Raji (cell line): ENCODE measurements around the gene INPP5F.

Experiments
- POLR2A ChIP-seq: IDR thresholded peaks from 2 replicates; pipeline ENCODE4 v1.6.1; 2011; ENCODE audit warnings: low read depth, low read length, control low read depth; ENCODE audit not compliant: insufficient read depth

Gene INPP5F

GRCh38 chr10:119775529-119775928, 49.7 kb downstream of the INPP5F start:
- TF ChIP-seq POLR2A: no peak

- TF ChIP-seq POLR2A: no peak
Measured at GRCh38 chr10:119776536-119776935, 50.7 kb downstream of the INPP5F start.

- TF ChIP-seq POLR2A: no peak
Measured at GRCh38 chr10:119777686-119778085, 51.8 kb downstream of the INPP5F start.

- TF ChIP-seq POLR2A: no peak
Measured at GRCh38 chr10:119778776-119779445, 53.1 kb downstream of the INPP5F start.

GRCh38 chr10:119780879-119781480, 55.1 kb downstream of the INPP5F start:
- no peak for TF ChIP-seq POLR2A

- no peak for TF ChIP-seq POLR2A
Measured at GRCh38 chr10:119781498-119781897, 55.6 kb downstream of the INPP5F start.

- TF ChIP-seq POLR2A: no peak
Measured at GRCh38 chr10:119782981-119783664, 57.3 kb downstream of the INPP5F start.

- no peak for TF ChIP-seq POLR2A
Measured at GRCh38 chr10:119783665-119784027, 57.8 kb downstream of the INPP5F start.

- TF ChIP-seq POLR2A: no peak
Measured at GRCh38 chr10:119784340-119785067, 58.7 kb downstream of the INPP5F start.

- no peak for TF ChIP-seq POLR2A
Measured at GRCh38 chr10:119786117-119786769, 60.4 kb downstream of the INPP5F start.

GRCh38 chr10:119796039-119796438, 70.2 kb downstream of the INPP5F start:
- no peak for TF ChIP-seq POLR2A

- no peak for TF ChIP-seq POLR2A
Measured at GRCh38 chr10:119801176-119801575, 75.3 kb downstream of the INPP5F start.

GRCh38 chr10:119801998-119802538, 76.2 kb downstream of the INPP5F start:
- no peak for TF ChIP-seq POLR2A

- no peak for TF ChIP-seq POLR2A
Measured at GRCh38 chr10:119803264-119803663, 77.4 kb downstream of the INPP5F start.

GRCh38 chr10:119805702-119806230, 79.9 kb downstream of the INPP5F start:
- TF ChIP-seq POLR2A: no peak
